ENCODE results near the gene TRIM66.

GRCh38 chr11:8707541-8708191, 25.2 kb upstream of the TRIM66 start:
- TF ChIP-seq POLR2AphosphoS5 (IDR thresholded peaks at IDR 0.05), result peak; percentile 84 to 88
- no peak for TF ChIP-seq POLR2A (IDR thresholded peaks at IDR 0.05; ENCODE audit: low read depth)
- TF ChIP-seq CTCF (IDR thresholded peaks at IDR 0.05), result no peak
- no peak for TF ChIP-seq EP300 (IDR thresholded peaks at IDR 0.05)
